ENCODE results near the gene MSTO1. TPM values are rescaled to one million over a fixed set of nuclear protein-coding genes. Genes with fewer than 3 reads are reported as not detected.

The MSTO1 gene
- total RNA-seq, 1 donor from 2014 or later: 31.1 TPM

Other genes starting within 250 kb of the MSTO1 start
- 59.8 TPM for gene ASH1L, start 47.4 kb upstream of the MSTO1 start, total RNA-seq
- gene YY1AP1, start 78.6 kb downstream of the MSTO1 start, total RNA-seq: 55.3 TPM
- gene DAP3, start 78.9 kb downstream of the MSTO1 start, total RNA-seq: 77.7 TPM
- gene GON4L, start 247.0 kb downstream of the MSTO1 start, total RNA-seq: 46.9 TPM
- gene SYT11, start 249.3 kb downstream of the MSTO1 start, total RNA-seq: 9.6 TPM